HG03342 (cell line): ENCODE measurements around the gene SMPX.
"Not testable (repeated sequence)": the region's sequence is repeated elsewhere in the genome, so short reads cannot be mapped to it uniquely, and the experiment has no call there.

Experiments used
- ATAC-seq: cut with Tn5 transposase; IDR thresholded peaks from one replicate; pipeline ENCODE4 v1.9.1; 2021; ENCODE audit warnings: mild to moderate bottlenecking, moderate library complexity; ENCODE audit not compliant: unreplicated experiment

Gene SMPX

DNA sequence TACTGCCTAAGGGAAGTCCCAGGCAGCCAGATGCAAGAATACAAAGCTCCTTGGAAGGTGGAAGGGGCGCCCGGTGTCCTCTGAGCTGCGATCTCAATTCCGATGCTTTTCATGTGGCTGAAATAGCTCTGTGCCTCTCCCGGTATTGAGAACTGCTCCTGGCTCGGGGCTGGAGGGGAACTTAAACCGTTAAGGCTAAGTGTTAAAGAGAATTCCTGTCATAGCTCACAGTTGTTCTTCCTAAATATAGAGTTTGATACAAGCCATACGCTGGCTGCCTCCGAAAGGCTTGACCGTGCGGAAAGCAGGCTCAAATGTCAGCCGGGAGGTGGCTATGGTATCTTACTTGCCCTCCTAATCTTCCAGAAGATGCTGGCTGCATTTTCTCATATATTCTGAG lies at the start of gene SMPX:
TSS of gene SMPX (minus strand) at position 157 of the 400 bp plus-strand sequence. CDS start 3,826 bp downstream, outside the sequence.
- ATAC-seq: no peak

- no peak for ATAC-seq
Observed at GRCh38 chrX:21806691-21807090, 48.8 kb upstream of the SMPX start.

- no peak for ATAC-seq
Observed at GRCh38 chrX:21802839-21803238, 44.9 kb upstream of the SMPX start.

DNA sequence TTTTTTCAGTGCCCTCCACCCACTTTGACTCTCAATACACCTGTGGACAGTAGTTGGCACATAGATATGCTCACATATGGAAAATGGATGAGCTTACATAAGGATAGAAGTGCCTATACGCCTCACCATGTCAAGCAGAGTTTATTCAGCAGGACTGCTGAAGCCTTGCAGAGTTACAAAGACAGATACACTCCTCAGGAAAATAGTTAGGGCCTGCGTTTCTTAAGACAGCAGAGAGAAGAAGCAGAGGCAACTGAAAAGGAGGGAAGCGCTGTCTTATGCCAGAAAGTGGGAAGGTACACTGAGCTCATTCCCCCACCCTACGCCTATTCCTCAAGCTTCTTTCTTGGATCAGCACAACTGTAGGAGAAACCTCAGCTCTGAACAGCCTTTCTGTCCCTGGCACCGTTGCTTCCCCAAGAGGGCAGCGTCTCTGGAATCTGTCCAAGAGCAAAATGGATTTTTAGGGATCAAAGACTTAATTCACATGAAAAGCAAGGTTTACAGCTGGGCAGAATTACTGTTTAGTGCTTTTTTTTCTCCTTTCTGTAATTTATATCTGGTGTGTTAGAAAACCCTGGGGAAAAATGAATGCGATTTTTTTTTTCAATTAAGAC lies 44.2 kb upstream of the SMPX start:
- ATAC-seq: no peak

GRCh38 chrX:21800344-21800770 lies 42.4 kb upstream of the SMPX start:
- ATAC-seq: no peak

GRCh38 chrX:21799767-21800166 lies 41.9 kb upstream of the SMPX start:
- ATAC-seq: no peak

GRCh38 chrX:21798677-21799219 lies 40.8 kb upstream of the SMPX start:
- ATAC-seq: peak; percentile 85

- ATAC-seq: no peak
Observed at GRCh38 chrX:21781976-21782375, 24.1 kb upstream of the SMPX start.

- peak; percentile 81 for ATAC-seq
Observed at GRCh38 chrX:21781525-21781924, 23.6 kb upstream of the SMPX start.

GRCh38 chrX:21779095-21779494 lies 21.2 kb upstream of the SMPX start:
- no peak for ATAC-seq

DNA sequence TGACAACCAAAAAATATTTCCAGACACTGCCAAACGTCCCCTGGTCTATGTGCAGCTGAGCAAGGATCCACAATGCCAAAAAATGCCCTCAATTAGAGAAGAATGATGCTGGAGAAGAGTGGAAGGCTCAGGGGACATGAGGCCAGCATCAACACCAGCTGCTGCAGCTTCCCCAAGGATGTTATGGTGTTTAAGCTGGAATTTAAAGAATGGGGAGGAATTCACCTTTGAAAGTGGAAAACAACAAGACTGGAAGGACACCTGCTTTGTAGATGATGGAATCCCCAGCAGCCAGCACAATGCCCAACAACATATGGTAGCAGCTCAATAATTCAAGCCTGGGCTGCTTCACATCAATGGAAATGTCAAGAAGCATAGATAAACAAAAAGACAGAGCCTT lies 20.3 kb upstream of the SMPX start:
- ATAC-seq: no peak

DNA sequence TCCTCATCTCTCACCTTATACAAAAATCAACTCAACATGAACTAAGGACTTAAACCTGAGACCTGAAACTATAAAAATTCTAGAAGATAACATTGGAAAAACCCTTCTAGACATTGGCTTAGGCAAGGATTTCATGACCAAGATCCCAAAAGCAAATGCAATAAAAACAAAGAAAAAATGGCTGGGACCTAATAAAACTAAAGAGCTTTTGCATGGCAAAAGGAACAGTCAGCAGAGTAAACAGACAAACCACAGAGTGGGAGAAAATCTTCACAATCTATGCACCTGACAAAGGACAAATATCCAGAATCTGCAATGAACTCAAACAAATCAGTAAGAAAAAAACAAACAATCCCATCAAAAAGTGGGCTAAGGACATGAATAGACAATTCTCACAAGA lies 17.2 kb upstream of the SMPX start:
- not testable (repeated sequence) for ATAC-seq

DNA sequence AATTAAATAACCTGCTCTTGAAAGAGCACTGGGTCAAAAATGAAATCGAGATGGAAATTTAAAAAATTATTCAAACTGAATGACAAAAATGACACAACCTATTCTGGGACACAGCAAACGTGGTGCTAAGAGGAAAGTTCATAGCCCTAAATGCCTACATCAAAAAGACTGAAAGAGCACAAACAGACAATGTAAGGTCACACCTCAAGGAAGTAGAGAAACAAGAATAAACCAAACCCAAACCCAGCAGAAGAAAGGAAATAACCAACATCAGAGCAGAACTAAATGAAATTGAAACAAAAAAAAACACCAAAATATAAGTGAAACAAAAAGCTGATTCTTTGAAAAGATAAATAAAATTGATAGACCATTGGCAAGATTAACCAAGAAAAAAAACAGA lies 15.1 kb upstream of the SMPX start:
- ATAC-seq: not testable (repeated sequence)

DNA sequence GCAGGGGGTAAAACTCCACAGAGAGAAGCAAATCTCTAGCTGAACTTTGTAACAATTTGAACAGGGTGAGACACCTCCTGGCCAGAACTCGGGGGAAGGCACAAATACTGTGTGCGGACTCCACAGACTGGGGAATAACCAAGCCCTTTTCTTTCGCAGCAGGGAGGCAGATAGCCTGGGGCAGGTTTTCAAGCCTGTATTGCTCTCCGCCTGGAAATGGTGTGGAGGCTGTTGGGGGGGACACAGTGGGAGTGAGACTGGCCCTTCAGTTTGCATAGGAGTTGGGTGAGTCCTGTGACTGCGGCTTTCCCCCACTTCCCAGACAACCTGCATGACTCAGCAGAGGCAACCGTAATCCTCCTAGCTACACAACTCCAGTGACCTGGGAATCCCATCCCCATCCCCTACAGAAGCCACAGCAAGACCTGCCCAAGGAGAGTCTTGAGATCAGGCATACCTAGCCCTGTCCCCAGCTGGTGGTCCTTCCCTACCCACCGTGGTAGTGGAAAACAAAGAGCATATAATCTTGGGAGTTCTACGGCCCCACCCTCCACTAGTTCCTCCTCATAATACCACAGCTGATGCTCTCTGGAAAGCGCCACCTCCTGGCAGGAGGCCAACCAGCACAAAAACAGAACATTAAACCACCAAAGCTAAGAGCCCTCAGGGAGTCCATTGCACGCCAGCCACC lies 12.9 kb upstream of the SMPX start:
- no peak for ATAC-seq

DNA sequence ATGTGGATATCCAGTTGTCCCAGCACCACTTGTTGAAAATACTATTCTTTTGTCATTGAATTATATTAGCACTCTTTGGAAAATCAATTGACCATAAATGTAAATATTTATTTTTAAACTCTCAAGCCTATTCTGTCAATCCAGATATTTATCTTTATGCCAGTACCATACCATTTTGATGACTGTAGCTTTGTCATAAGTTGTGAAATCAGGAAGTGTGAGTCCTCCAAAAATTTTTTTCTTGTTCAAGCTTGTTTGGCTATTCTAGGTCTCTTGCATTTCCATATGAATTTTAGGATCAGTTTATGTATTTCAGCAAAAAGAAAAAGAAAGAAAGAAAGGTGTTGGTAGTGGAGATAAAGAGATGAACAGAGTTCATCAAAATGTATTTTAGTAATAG lies 8.2 kb upstream of the SMPX start:
- ATAC-seq: no peak

GRCh38 chrX:21764008-21764407 lies 6.1 kb upstream of the SMPX start:
- no peak for ATAC-seq

DNA sequence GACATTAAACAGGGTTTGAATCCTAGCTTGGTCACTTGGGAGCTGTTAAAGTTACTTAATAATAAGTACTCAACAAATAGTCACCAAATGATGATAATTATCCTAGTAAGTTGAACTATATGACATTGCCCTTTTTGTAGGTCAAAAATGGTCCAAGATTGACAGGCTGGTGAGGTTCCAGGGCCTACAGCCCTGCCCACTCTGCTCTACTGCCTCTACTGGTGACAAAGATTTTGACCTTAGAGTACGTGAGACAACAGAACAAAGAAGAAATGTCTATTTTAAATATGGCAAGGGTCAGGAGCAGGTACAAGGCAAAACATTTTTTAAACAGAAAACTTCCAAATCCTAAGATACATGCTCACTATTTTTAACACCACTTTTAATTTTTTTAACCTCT lies 572 bp upstream of the SMPX start:
- ATAC-seq: no peak

DNA sequence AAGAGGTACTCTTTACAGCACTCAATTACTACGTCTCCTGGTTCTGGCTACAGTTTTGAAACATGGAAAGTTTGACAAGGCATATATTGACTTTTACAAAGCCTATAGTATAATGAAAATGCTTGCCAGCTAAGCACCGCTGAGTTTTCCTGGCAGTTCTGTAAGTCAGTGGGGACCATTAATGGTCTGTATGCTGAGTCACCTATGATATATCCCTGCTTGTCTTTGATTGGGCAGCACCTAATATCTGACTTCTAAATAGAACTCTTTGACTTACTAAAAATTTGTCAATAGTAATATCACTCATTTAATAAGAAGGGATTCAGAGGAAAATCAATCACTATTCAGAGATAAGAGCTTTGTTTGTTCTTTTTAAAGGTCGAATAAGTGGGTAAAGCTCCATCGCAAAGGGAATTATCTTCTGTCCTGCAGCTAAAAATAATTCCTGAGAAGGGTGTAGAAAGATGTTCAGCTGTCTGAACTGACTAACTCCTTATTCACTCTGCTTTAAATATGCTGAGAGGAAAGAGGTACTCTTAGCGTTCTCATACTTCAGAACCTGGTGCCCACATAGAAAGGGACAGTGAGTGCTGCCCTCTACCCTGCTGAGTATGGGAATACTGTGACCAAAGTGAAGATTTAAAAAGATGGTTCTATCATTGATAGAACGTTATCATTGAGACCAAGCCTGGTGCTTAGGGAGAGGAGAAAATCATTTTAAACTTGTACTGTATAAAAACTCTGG lies 959 bp downstream of the SMPX start:
- no peak for ATAC-seq

- ATAC-seq: no peak
Observed at GRCh38 chrX:21749924-21750323, 8.0 kb downstream of the SMPX start.

DNA sequence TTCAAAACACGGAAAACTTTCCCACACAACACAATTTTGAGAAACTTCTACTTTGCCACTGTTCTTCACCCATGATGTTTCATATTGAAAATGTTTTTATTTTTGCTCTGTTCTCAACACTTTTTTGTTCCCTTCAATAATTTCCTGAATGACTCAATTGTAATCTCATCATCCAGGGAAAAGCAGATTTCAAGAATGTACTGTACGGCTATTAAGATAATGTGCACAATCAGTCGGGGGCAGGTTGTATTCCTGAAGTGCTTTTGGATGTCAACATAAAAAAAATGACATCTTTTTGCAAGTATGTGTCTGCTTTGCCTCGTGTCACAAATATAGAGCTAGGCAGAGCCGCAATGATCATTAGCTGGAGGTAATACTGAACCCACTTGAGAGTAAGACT lies 9.7 kb downstream of the SMPX start:
- no peak for ATAC-seq

DNA sequence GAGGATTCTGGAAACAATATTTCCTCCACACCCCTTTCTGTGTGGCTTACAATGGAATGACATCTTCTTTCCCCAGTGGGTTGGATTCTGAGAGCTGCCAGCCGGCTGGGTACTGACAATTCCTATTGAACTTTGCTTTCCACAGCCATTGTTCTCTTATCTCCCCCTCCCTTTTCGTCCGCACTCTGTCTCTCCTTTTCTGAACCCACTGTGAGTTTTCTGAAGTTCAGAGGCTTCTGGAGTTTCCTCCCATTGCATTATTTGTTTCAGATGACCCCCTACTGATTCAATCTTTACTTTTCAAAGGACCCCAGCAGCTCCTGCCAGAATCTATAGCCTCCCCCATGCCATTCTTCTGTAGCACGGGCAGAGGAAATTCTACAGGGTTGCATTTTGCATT lies 10.4 kb downstream of the SMPX start:
- no peak for ATAC-seq

DNA sequence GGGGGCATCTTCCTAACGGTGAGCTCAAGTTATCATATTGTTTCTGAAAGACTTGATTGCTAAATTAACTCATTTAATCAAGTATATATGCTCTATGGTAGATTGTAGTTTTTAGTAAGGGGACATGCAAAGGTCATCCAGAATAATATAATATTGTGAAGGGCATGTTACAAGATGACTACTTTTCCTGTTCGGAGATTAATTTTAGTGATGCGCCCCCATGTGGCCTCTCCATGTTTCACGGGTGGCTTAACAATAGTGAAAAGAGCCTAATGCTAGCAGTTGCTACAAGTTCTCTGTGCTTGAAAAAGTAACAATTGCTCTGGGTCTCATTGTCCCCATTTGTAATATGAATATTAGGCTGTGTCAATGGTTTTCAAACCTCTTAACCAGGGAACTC lies 12.2 kb downstream of the SMPX start:
- peak; percentile 46 for ATAC-seq
